Smooth muscle cell (in vitro differentiated cells): ENCODE measurements around the gene CEL. TPM values are rescaled to one million over a fixed set of nuclear protein-coding genes. Genes with fewer than 3 reads are reported as not detected.
"Not testable (repeated sequence)": the region's sequence is repeated elsewhere in the genome, so short reads cannot be mapped to it uniquely, and the experiment has no call there.

Experiments
- DNase-seq: peaks from one replicate; lab custom pipeline; 2025; ENCODE audit not compliant: unreplicated experiment; lab: John Stamatoyannopoulos, UW
- H2AFZ ChIP-seq: fragments of 200-600 bp; sonication (generic); 2 replicates; pipeline ENCODE4 v1.6.0; 2016; ENCODE audit warnings: antibody characterized with exemption, low read depth, mild to moderate bottlenecking
- H3F3A ChIP-seq: fragments of 200-600 bp; sonication (generic); 2 replicates; pipeline ENCODE4 v1.6.0; 2017; ENCODE audit warnings: antibody characterized with exemption, low read depth
- H3K27ac ChIP-seq: fragments of 200-600 bp; sonication (generic); 2 replicates; pipeline ENCODE4 v1.5.1; 2016; ENCODE audit warnings: low read depth, mild to moderate bottlenecking
- H3K27me3 ChIP-seq: fragments of 200-600 bp; sonication (generic); 2 replicates; pipeline ENCODE4 v1.6.1; 2016; ENCODE audit warnings: low read depth, mild to moderate bottlenecking
- H3K36me3 ChIP-seq: fragments of 200-600 bp; sonication (generic); 2 replicates; pipeline ENCODE4 v1.5.1; 2016; ENCODE audit warnings: low read depth
- H3K4me1 ChIP-seq: fragments of 200-600 bp; sonication (generic); 2 replicates; pipeline ENCODE4 v1.5.1; 2016; ENCODE audit warnings: low read depth
- H3K4me2 ChIP-seq: fragments of 200-600 bp; sonication (generic); 2 replicates; pipeline ENCODE4 v1.6.0; 2016; ENCODE audit warnings: mild to moderate bottlenecking
- H3K4me3 ChIP-seq: fragments of 200-600 bp; sonication (generic); 2 replicates; pipeline ENCODE4 v1.5.1; 2016; ENCODE audit warnings: mild to moderate bottlenecking
- H3K79me2 ChIP-seq: fragments of 200-600 bp; sonication (generic); 2 replicates; pipeline ENCODE4 v1.6.0; 2016; ENCODE audit warnings: low read depth, mild to moderate bottlenecking
- H3K9ac ChIP-seq: fragments of 200-600 bp; sonication (generic); 2 replicates; pipeline ENCODE4 v1.6.0; 2016; ENCODE audit warnings: low read depth
- H3K9me3 ChIP-seq: fragments of 200-600 bp; sonication (generic); replicated peaks from 2 replicates; pipeline ENCODE4 v1.5.1; 2016; ENCODE audit warnings: low read depth
- H4K20me1 ChIP-seq: fragments of 200-600 bp; sonication (generic); 2 replicates; pipeline ENCODE4 v1.6.0; 2016; ENCODE audit warnings: low read depth
- CTCF ChIP-seq: fragments of 200-600 bp; sonication (generic); IDR thresholded peaks from 2 replicates; pipeline ENCODE4 v1.5.1; 2017; ENCODE audit warnings: borderline replicate concordance, mild to moderate bottlenecking, antibody characterized with exemption; ENCODE audit not compliant: insufficient read depth, poor library complexity, severe bottlenecking
- WGBS: methylation state at CpG from one replicate; pipeline ENCODE4 v1.1.7; 2016; ENCODE audit warnings: low lambda C conversion rate; 5-methylcytosine and 5-hydroxymethylcytosine counted together
- polyA plus RNA-seq: library from polyadenylated mRNA; unstranded; fragments of >200 nt; fragmentation: Nextera tagmentation; extraction: Ambion mirVana; gene quantifications from 2 replicates; pipeline ENCODE4 v1.2.1, GENCODE V29; 2016
- total RNA-seq: library from RNA; depleted of rRNA; stranded (reverse); fragments of >200 nt; gene quantifications from 2 replicates; pipeline ENCODE4 v1.2.3, GENCODE V29; 2014

CEL gene
- total and polyA plus RNA-seq, 2 experiments from 2014 or later: 0.18 to 0.73 TPM

- H3K9me3 ChIP-seq, H3K27me3 ChIP-seq, H3K9ac ChIP-seq, H3F3A ChIP-seq, H2AFZ ChIP-seq, H3K4me3 ChIP-seq, H3K27ac ChIP-seq, H3K36me3 ChIP-seq, H3K4me2 ChIP-seq, H3K79me2 ChIP-seq, H3K4me1 ChIP-seq, DNase-seq, H4K20me1 ChIP-seq: not testable (repeated sequence)
- 98% methylated on average over 7 of the region's 12 CpGs for WGBS
Measured at GRCh38 chr9:133081957-133082644, 20.3 kb downstream of the CEL start.

- WGBS: 87% methylated on average over 7 of the region's 9 CpGs
- H3K27ac ChIP-seq, H3K36me3 ChIP-seq, H3K4me1 ChIP-seq, H4K20me1 ChIP-seq, H3F3A ChIP-seq, H3K4me2 ChIP-seq, H3K9me3 ChIP-seq, H3K4me3 ChIP-seq, H2AFZ ChIP-seq, H3K27me3 ChIP-seq, DNase-seq, H3K9ac ChIP-seq, H3K79me2 ChIP-seq: not testable (repeated sequence)
Measured at GRCh38 chr9:133083688-133084087, 21.9 kb downstream of the CEL start.

GRCh38 chr9:133086212-133086860, 24.6 kb downstream of the CEL start:
- H3K9me3 ChIP-seq, H3K27me3 ChIP-seq, H3K27ac ChIP-seq: not testable (repeated sequence)

GRCh38 chr9:133086894-133087293, 25.1 kb downstream of the CEL start:
- DNase-seq: no peak
- no peak overlapping the region for H3K4me2 ChIP-seq
- H3K27ac ChIP-seq: no peak overlapping the region
- H3K9me3 ChIP-seq: no peaks in the 10 kb centered on the region
- no peaks in the 10 kb centered on the region for H3K27me3 ChIP-seq
- H3K36me3 ChIP-seq: no peaks in the 10 kb centered on the region
- no peaks in the 10 kb centered on the region for H3K79me2 ChIP-seq
- no peaks in the 10 kb centered on the region for H3K4me1 ChIP-seq
- no peaks in the 10 kb centered on the region for H3F3A ChIP-seq
- H3K4me3 ChIP-seq: no peak overlapping the region
- 82% methylated on average over 13 of the region's 15 CpGs for WGBS
- H3K9ac ChIP-seq: no peak overlapping the region
- no peaks in the 10 kb centered on the region for H4K20me1 ChIP-seq
- no peak for TF ChIP-seq CTCF
- H2AFZ ChIP-seq: no peak overlapping the region

More at GRCh38 chr9:133086212-133086860, 24.6 kb downstream of the CEL start:
- WGBS: 89% methylated on average over 14 of the region's 17 CpGs
- not testable (repeated sequence) for H3K79me2 ChIP-seq, DNase-seq, H3K4me3 ChIP-seq, H3K36me3 ChIP-seq, H2AFZ ChIP-seq, H3K9ac ChIP-seq, H3K4me2 ChIP-seq, H3F3A ChIP-seq, H4K20me1 ChIP-seq, H3K4me1 ChIP-seq

- Histone ChIP-seq H3K4me2 (no peak overlapping the region), H3K79me2 (no peaks in the 10 kb centered on the region), H3F3A (no peaks in the 10 kb centered on the region), H3K9me3 (no peaks in the 10 kb centered on the region), H3K36me3 (no peaks in the 10 kb centered on the region), H3K27ac (no peak overlapping the region), H4K20me1 (no peaks in the 10 kb centered on the region), H3K4me1 (no peaks in the 10 kb centered on the region), H3K27me3 (no peaks in the 10 kb centered on the region), H3K9ac (no peak overlapping the region), H3K4me3 (no peak overlapping the region), H2AFZ (no peak overlapping the region)
- WGBS: 89% methylated on average over 7 of the region's 7 CpGs
- no peak for TF ChIP-seq CTCF
- DNase-seq: no peak
Measured at GRCh38 chr9:133087429-133088145, 25.8 kb downstream of the CEL start.
